PC-3 (cell line): ENCODE results near the gene RSRC1. TPM values are rescaled to one million over a fixed set of nuclear protein-coding genes. Genes with fewer than 3 reads are reported as not detected.

Source experiments
- ATAC-seq: fragments of 200-7000 bp; cut with Tn5 transposase; 2 replicates; pipeline ENCODE4 v1.9.1; 2020; ENCODE audit warnings: mild to moderate bottlenecking, moderate library complexity
- BruUV-seq: library from RNA; stranded (reverse); fragments of 400-500 nt; replicated peaks from 2 replicates; lab custom pipeline; 2021; lab: Mats Ljungman, UMichigan
- CTCF ChIA-PET: fragments of 300-600 bp; sonication (Branson Sonifier 250); formaldehyde crosslinking; loops from one replicate; lab custom pipeline; 2022; ENCODE audit warnings: antibody characterized with exemption; lab: Charles Lee
- POLR2A ChIA-PET: fragments of 300-600 bp; sonication (Branson Sonifier 250); formaldehyde crosslinking; loops from one replicate; lab custom pipeline; 2022; ENCODE audit warnings: antibody characterized with exemption; ENCODE audit not compliant: unreplicated experiment; lab: Charles Lee
- DNase-seq: peaks from one replicate; pipeline ENCODE4 v3.0.0-alpha.2; 2015
- H2AFZ ChIP-seq: fragments of 300-600 bp; sonication (generic); 2 replicates; pipeline ENCODE4 v1.6.0; 2016; ENCODE audit warnings: antibody characterized with exemption, low read length
- H3F3A ChIP-seq: fragments of 300-600 bp; sonication (generic); one replicate; pipeline ENCODE4 v1.6.0; 2017; ENCODE audit warnings: antibody characterized with exemption, low read length, control low read depth, mild to moderate bottlenecking; ENCODE audit not compliant: unreplicated experiment
- H3K27ac ChIP-seq: fragments of 300-600 bp; sonication (generic); 2 replicates; pipeline ENCODE4 v1.5.1; 2016; ENCODE audit warnings: mild to moderate bottlenecking, low read length
- H3K27me3 ChIP-seq: fragments of 300-600 bp; sonication (generic); 2 replicates; pipeline ENCODE4 v1.6.1; 2016; ENCODE audit warnings: low read length, mixed read lengths
- H3K36me3 ChIP-seq: fragments of 300-600 bp; sonication (generic); 2 replicates; pipeline ENCODE4 v1.6.1; 2016; ENCODE audit warnings: low read depth, mixed run types, low read length, mixed read lengths
- H3K4me1 ChIP-seq: fragments of 300-600 bp; sonication (generic); 2 replicates; pipeline ENCODE4 v1.5.1; 2016; ENCODE audit warnings: low read length; ENCODE audit not compliant: insufficient read depth
- H3K4me2 ChIP-seq: fragments of 300-600 bp; sonication (generic); 2 replicates; pipeline ENCODE4 v1.6.0; 2016; ENCODE audit warnings: low read length
- H3K4me3 ChIP-seq: fragments of 300-600 bp; sonication (generic); 2 replicates; pipeline ENCODE4 v1.5.1; 2016; ENCODE audit warnings: mild to moderate bottlenecking, low read length, mixed read lengths
- H3K79me2 ChIP-seq: fragments of 300-600 bp; sonication (generic); 2 replicates; pipeline ENCODE4 v1.6.1; 2017; ENCODE audit warnings: low read length, mixed read lengths
- H3K9ac ChIP-seq: fragments of 300-600 bp; sonication (generic); 2 replicates; pipeline ENCODE4 v1.6.0; 2016; ENCODE audit warnings: mild to moderate bottlenecking, low read length
- H3K9me2 ChIP-seq: fragments of 300-600 bp; sonication (generic); replicated peaks from 2 replicates; pipeline ENCODE4 v1.6.1; 2016; ENCODE audit warnings: mixed run types, low read length, mixed read lengths
- H3K9me3 ChIP-seq: fragments of 300-600 bp; sonication (generic); 2 replicates; pipeline ENCODE4 v1.6.1; 2016; ENCODE audit warnings: low read length, mixed read lengths
- H4K20me1 ChIP-seq: fragments of 300-600 bp; sonication (generic); 2 replicates; pipeline ENCODE4 v1.6.1; 2016; ENCODE audit warnings: low read length, mixed read lengths
- EZH2 ChIP-seq: fragments of 300-600 bp; sonication (generic); IDR thresholded peaks from one replicate; pipeline ENCODE4 v1.6.1; 2017; ENCODE audit warnings: antibody characterized with exemption, mild to moderate bottlenecking, low read length; ENCODE audit not compliant: unreplicated experiment
- EZH2phosphoT487 ChIP-seq: fragments of 300-600 bp; sonication (generic); IDR thresholded peaks from 2 replicates; pipeline ENCODE4 v1.6.1; 2018; ENCODE audit warnings: mild to moderate bottlenecking, antibody characterized with exemption, low read length, borderline replicate concordance
- intact Hi-C: fragments of 100-400 bp; cut with micrococcal nuclease; formaldehyde crosslinking; loops from 2 replicates; pipeline ENCODE4 v1.9.0; 2023
- total RNA-seq: library from RNA; depleted of rRNA; stranded (reverse); fragments of >200 nt; gene quantifications from 2 replicates; pipeline ENCODE4 v1.2.3, GENCODE V29; 2014
- TF ChIP-seq, protein P1 (sequence below): fragments of 300-600 bp; sonication (generic); conservative IDR thresholded peaks from 2 replicates; pipeline ENCODE4 v1.5.1; 2017; ENCODE audit warnings: antibody characterized with exemption, low read depth, mild to moderate bottlenecking, low read length

The RSRC1 gene
- total RNA-seq, 1 experiment from 2014 or later = 39.5 TPM

DNA sequence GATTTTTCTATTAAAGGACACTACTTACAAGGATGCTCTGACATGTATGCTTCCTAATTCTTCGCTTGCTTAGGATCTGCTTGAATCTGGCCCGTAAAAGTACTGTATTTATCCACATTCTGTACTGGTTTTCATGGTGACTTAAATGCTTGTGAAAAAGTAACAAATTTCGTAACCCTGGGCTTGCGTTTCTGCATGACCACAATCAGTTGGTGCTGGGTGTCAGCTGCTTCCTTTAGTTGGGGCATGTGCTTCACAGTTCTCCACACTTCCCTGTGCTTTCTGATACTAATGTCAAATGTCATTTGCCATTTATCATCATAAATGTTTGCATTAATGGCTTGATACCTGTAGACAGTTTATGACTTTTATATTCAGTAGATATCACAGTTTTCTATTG is 242.7 kb downstream of the RSRC1 start:
- DNase-seq = no peak
- BruUV-seq = no TSS peak
- intact Hi-C loops = no loop called here
- Histone ChIP-seq H3K27ac (no peak overlapping the region), H3K9ac (no peak overlapping the region), H3K4me1 (no peaks in the 10 kb centered on the region), H3K9me2 (no peaks in the 10 kb centered on the region), H3K79me2 (no peaks in the 10 kb centered on the region), H3K36me3 (no peaks in the 10 kb centered on the region), H3K9me3 (no peaks in the 10 kb centered on the region), H3K4me2 (no peak overlapping the region), H3F3A (no peaks in the 10 kb centered on the region), H3K4me3 (no peak overlapping the region), H4K20me1 (no peaks in the 10 kb centered on the region), H2AFZ (no peak overlapping the region), H3K27me3 (no peaks in the 10 kb centered on the region)
- ChIA-PET POLR2A (no interaction called here), CTCF (no interaction called here)
- no peak for ATAC-seq
- TF ChIP-seq EZH2 (no peak), EZH2phosphoT487 (no peak)
- TF ChIP-seq, protein P1, sequence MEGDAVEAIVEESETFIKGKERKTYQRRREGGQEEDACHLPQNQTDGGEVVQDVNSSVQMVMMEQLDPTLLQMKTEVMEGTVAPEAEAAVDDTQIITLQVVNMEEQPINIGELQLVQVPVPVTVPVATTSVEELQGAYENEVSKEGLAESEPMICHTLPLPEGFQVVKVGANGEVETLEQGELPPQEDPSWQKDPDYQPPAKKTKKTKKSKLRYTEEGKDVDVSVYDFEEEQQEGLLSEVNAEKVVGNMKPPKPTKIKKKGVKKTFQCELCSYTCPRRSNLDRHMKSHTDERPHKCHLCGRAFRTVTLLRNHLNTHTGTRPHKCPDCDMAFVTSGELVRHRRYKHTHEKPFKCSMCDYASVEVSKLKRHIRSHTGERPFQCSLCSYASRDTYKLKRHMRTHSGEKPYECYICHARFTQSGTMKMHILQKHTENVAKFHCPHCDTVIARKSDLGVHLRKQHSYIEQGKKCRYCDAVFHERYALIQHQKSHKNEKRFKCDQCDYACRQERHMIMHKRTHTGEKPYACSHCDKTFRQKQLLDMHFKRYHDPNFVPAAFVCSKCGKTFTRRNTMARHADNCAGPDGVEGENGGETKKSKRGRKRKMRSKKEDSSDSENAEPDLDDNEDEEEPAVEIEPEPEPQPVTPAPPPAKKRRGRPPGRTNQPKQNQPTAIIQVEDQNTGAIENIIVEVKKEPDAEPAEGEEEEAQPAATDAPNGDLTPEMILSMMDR = no peak

DNA sequence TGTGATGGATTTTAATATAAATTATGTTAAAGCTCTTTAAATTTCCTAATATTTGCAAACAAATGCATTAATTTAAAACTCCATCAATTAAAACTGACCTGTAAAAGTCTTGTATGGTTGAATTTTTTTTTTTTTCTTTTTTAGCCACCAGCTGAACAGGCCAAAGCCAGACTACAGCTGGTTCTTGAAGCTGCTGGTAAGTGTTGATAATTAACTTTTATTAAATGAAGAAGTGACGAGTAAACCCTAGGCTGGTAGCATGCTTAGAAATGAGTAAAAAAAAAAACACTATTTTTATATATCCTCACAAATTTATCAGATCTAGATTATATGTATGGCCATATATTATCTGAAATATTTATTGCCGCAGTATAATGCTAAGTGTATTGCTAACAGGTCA is 244.8 kb downstream of the RSRC1 start:
- intact Hi-C loops = no loop called here
- ATAC-seq (no peak), DNase-seq (no peak)
- Histone ChIP-seq H3K4me2 (no peak overlapping the region), H3F3A (no peaks in the 10 kb centered on the region), H3K4me3 (no peak overlapping the region), H3K9me3 (no peaks in the 10 kb centered on the region), H4K20me1 (no peaks in the 10 kb centered on the region), H3K9me2 (no peaks in the 10 kb centered on the region), H2AFZ (no peak overlapping the region), H3K4me1 (no peaks in the 10 kb centered on the region), H3K27ac (no peak overlapping the region), H3K36me3 (no peaks in the 10 kb centered on the region), H3K27me3 (no peaks in the 10 kb centered on the region), H3K79me2 (no peaks in the 10 kb centered on the region), H3K9ac (no peak overlapping the region)
- POLR2A ChIA-PET = no interaction called here
- no TSS peak for BruUV-seq
- no peak for TF ChIP-seq EZH2phosphoT487
- TF ChIP-seq, protein P1 = no peak
- TF ChIP-seq EZH2 = no peak
- CTCF ChIA-PET = interaction anchor here (0.5 kb wide), 1 partner anchor 39 kb away, joined by 6 read pairs; no protein-coding TSS in a partner anchor

DNA sequence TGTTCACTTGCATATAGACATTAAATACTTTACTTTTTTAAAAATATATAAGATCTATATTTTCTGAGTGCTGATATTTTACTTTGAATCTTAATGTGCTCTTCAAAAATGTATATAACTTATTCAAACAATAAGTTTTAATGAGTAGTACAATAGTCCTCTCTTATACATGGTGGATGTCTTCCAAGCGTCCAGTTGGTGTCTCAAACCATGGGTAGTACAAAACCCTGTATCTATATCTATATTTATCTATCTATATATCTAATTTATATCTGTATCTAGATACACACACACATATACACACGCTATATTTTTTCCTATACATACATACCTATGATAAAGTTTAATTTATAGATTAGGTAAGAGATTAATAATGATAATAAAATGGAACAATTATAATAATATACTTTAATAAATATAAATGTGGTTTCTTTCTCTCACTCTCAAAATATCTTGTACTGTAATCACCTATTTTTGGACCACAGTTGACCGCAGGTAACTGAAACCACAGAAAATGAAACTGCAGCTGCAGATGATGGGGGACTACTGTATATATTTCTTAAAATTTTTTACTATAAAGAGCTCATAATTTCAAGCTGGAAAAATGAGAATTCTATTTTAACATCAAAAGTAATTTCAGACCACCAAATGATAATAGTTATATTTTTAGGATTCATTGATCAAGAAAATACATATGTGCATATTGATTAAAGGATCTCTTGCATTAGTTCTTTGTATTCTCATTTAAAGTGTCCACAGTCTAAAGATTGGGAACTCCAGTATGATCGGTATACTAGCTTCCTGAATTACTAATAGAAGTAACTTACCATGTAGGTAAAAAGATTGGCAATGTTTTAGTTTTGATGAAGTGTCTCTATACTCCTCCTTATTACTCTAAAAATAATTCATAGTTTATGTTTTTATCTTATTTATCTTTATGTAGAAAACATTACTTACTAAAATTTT is 246.0 kb downstream of the RSRC1 start:
- CTCF ChIA-PET = no interaction called here
- intact Hi-C loops = no loop called here
- ATAC-seq = no peak

More for the DNA sequence above, 246.0 kb downstream of the RSRC1 start:
- DNase-seq = no peak
- Histone ChIP-seq H3F3A (no peaks in the 10 kb centered on the region), H3K9ac (no peak overlapping the region), H3K4me2 (no peak overlapping the region), H3K27me3 (no peaks in the 10 kb centered on the region), H3K27ac (no peak overlapping the region), H3K36me3 (no peaks in the 10 kb centered on the region), H3K9me3 (no peaks in the 10 kb centered on the region), H3K4me1 (no peaks in the 10 kb centered on the region), H2AFZ (no peak overlapping the region), H4K20me1 (no peaks in the 10 kb centered on the region), H3K9me2 (no peaks in the 10 kb centered on the region), H3K4me3 (no peak overlapping the region), H3K79me2 (no peaks in the 10 kb centered on the region)
- no TSS peak for BruUV-seq
- POLR2A ChIA-PET = no interaction called here
- no peak for TF ChIP-seq EZH2
- no peak for TF ChIP-seq EZH2phosphoT487
- TF ChIP-seq, protein P1 = no peak
